Cardiac muscle cell (in vitro differentiated cells and primary cell): ENCODE measurements around the gene BCDIN3D. TPM values are rescaled to one million over a fixed set of nuclear protein-coding genes. Genes with fewer than 3 reads are reported as not detected.

Experiments used
- DNase-seq, 2 donors: peaks; one replicate each; pipeline versions ENCODE4 v3.0.0 to v3.0.0-alpha.2; 2010 to 2017; ENCODE audit warnings: low read depth in 1 of 2, low spot score in 1 of 2
- H3K27ac ChIP-seq: fragments of 200-600 bp; sonication (generic); 2 replicates; pipeline ENCODE4 v1.5.1; 2016
- H3K27me3 ChIP-seq: fragments of 200-600 bp; sonication (generic); 2 replicates; pipeline ENCODE4 v1.6.0; 2016; ENCODE audit warnings: control low read depth
- H3K36me3 ChIP-seq: fragments of 200-600 bp; sonication (generic); 2 replicates; pipeline ENCODE4 v1.5.1; 2016; ENCODE audit warnings: control low read depth
- H3K4me1 ChIP-seq: fragments of 200-600 bp; sonication (generic); 2 replicates; pipeline ENCODE4 v1.8.1; 2017; ENCODE audit warnings: low read depth, mild to moderate bottlenecking, mixed run types
- H3K4me3 ChIP-seq: fragments of 200-600 bp; sonication (generic); 2 replicates; pipeline ENCODE4 v1.5.1; 2016; ENCODE audit warnings: mild to moderate bottlenecking
- H3K9me3 ChIP-seq: fragments of 200-600 bp; sonication (generic); 2 replicates; pipeline ENCODE4 v1.5.1; 2017; ENCODE audit warnings: low read depth, mild to moderate bottlenecking, control low read depth
- polyA plus RNA-seq: library from polyadenylated mRNA; unstranded; fragments of >200 nt; fragmentation: Nextera tagmentation; extraction: Ambion mirVana; gene quantifications from 2 replicates; pipeline ENCODE4 v1.2.1, GENCODE V29; 2016
- total RNA-seq: library from RNA; depleted of rRNA; stranded (reverse); fragments of >200 nt; gene quantifications from 2 replicates; pipeline ENCODE4 v1.2.3, GENCODE V29; 2016
- TF ChIP-seq, protein P1 (sequence below): IDR thresholded peaks from 2 replicates; pipeline ENCODE4 v1.5.1; 2012; ENCODE audit warnings: low read depth, mild to moderate bottlenecking, low read length

Gene BCDIN3D, protein sequence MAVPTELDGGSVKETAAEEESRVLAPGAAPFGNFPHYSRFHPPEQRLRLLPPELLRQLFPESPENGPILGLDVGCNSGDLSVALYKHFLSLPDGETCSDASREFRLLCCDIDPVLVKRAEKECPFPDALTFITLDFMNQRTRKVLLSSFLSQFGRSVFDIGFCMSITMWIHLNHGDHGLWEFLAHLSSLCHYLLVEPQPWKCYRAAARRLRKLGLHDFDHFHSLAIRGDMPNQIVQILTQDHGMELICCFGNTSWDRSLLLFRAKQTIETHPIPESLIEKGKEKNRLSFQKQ
- total RNA-seq (5.9 and 7.1 TPM in 2 replicates), polyA plus RNA-seq (6.4 and 8.9 TPM in 2 replicates)

DNA sequence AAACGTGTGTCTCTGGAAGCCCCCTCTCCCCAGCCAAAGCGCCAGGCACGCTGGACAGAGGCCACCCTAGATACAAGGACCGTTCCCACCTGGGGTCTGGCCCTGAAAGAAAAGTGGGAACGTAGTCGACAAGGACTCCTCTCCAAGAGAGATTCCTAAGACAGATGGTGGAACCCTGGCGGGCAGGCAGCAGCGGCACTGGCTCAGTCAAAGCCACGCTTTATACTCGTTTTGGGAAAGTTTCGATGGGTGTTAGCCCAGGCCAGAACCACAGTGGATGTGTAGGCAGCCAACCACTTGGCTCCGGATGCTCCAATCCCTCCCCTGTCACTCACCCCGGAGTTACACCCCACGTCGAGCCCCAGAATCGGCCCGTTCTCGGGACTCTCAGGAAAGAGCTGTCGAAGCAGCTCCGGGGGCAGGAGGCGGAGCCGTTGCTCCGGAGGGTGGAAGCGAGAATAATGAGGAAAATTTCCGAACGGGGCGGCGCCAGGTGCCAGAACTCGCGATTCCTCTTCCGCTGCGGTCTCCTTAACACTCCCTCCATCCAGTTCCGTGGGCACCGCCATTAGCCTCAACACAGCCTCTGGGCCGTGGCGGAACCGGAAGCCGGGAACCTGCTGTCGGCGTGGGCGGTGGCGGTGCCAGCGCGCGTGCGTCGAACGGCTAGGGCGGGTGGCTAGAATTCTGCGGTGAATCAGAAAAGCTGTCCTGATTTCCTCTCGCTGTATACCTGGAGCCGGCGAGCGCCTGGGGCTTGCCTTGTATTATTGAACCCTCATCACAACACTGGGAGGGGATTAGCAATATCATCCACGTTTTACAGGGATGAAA is at the start of gene BCDIN3D:
Gene BCDIN3D (minus strand): TSS at position 588 of the 834 bp plus-strand sequence. CDS start 19 bp downstream, at position 569.
- Histone ChIP-seq H3K27ac (peak within 1 kb of the TSS; percentile 77), H3K4me3 (peak within 1 kb of the TSS; percentile 56), H3K4me1 (peaks cover 6% of the 10 kb centered on the region), H3K27me3 (peaks cover 10% of the 10 kb centered on the region), H3K36me3 (no peaks in the 10 kb centered on the region), H3K9me3 (no peaks in the 10 kb centered on the region)
- peak; percentile 91 to 96 for DNase-seq
- TF ChIP-seq, protein P1, sequence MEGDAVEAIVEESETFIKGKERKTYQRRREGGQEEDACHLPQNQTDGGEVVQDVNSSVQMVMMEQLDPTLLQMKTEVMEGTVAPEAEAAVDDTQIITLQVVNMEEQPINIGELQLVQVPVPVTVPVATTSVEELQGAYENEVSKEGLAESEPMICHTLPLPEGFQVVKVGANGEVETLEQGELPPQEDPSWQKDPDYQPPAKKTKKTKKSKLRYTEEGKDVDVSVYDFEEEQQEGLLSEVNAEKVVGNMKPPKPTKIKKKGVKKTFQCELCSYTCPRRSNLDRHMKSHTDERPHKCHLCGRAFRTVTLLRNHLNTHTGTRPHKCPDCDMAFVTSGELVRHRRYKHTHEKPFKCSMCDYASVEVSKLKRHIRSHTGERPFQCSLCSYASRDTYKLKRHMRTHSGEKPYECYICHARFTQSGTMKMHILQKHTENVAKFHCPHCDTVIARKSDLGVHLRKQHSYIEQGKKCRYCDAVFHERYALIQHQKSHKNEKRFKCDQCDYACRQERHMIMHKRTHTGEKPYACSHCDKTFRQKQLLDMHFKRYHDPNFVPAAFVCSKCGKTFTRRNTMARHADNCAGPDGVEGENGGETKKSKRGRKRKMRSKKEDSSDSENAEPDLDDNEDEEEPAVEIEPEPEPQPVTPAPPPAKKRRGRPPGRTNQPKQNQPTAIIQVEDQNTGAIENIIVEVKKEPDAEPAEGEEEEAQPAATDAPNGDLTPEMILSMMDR, result no peak

GRCh38 chr12:49892084-49892731 is 49.3 kb upstream of the BCDIN3D start:
- TF ChIP-seq, protein P1, result no peak
- H3K27ac ChIP-seq, result no peak overlapping the region
- no peaks in the 10 kb centered on the region for H3K4me1 ChIP-seq
- no peak overlapping the region for H3K4me3 ChIP-seq
- no peak for DNase-seq
- H3K9me3 ChIP-seq, result no peaks in the 10 kb centered on the region
- no peaks in the 10 kb centered on the region for H3K36me3 ChIP-seq
- no peaks in the 10 kb centered on the region for H3K27me3 ChIP-seq

DNA sequence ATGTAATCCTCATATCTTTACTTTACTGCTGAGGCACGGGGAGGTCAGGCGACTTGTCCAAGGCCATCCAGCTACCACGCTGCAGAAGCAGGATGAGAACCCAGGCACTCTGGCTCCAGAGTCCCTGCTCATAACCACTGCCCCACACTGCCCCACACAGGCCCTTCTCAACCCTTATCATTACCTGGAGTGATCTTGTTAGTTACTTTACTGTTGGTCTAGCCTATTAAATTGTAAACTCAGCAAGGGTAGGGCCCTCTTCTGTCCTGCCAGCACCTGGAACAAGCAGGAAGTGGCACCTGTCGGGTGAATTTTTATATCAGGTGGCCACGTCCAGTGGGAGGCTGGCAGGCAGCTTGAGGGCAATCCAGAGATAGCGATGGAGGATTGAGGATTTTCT is 48.6 kb upstream of the BCDIN3D start:
- Histone ChIP-seq H3K4me3 (no peak overlapping the region), H3K27ac (no peak overlapping the region), H3K27me3 (no peaks in the 10 kb centered on the region), H3K4me1 (no peaks in the 10 kb centered on the region), H3K9me3 (no peaks in the 10 kb centered on the region), H3K36me3 (no peaks in the 10 kb centered on the region)
- no peak for DNase-seq
- TF ChIP-seq, protein P1, result no peak

GRCh38 chr12:49891012-49891411 is 48.1 kb upstream of the BCDIN3D start:
- Histone ChIP-seq H3K27ac (no peak overlapping the region), H3K27me3 (no peaks in the 10 kb centered on the region), H3K4me3 (no peak overlapping the region), H3K4me1 (peaks cover under 1% of the 10 kb centered on the region), H3K9me3 (no peaks in the 10 kb centered on the region), H3K36me3 (no peaks in the 10 kb centered on the region)
- TF ChIP-seq, protein P1, result no peak
- DNase-seq, result no peak

GRCh38 chr12:49890096-49890461 is 47.2 kb upstream of the BCDIN3D start:
- no peak overlapping the region for H3K4me3 ChIP-seq
- DNase-seq, result no peak
- no peaks in the 10 kb centered on the region for H3K27me3 ChIP-seq
- H3K36me3 ChIP-seq, result no peaks in the 10 kb centered on the region
- TF ChIP-seq, protein P1, result no peak
- no peak overlapping the region for H3K27ac ChIP-seq
- H3K9me3 ChIP-seq, result no peaks in the 10 kb centered on the region
- peaks cover 9% of the 10 kb centered on the region for H3K4me1 ChIP-seq
